HG03108 (cell line): Measurements from ENCODE around the gene RAB26.

Source experiments
- ATAC-seq: cut with Tn5 transposase; IDR thresholded peaks from one replicate; pipeline ENCODE4 v1.9.1; 2021; ENCODE audit warnings: moderate library complexity; ENCODE audit not compliant: unreplicated experiment

Gene RAB26

GRCh38 chr16:2159175-2159838 is 10.9 kb downstream of the RAB26 start:
- no peak for ATAC-seq

- no peak for ATAC-seq
These were observed 12.6 kb downstream of the RAB26 start for GRCh38 chr16:2160915-2161551.

GRCh38 chr16:2161911-2162310 is 13.5 kb downstream of the RAB26 start:
- no peak for ATAC-seq

GRCh38 chr16:2162676-2163118 is 14.3 kb downstream of the RAB26 start:
- ATAC-seq: no peak

- ATAC-seq: no peak
These were observed 14.9 kb downstream of the RAB26 start for GRCh38 chr16:2163211-2163881.

GRCh38 chr16:2165861-2166260 is 17.4 kb downstream of the RAB26 start:
- ATAC-seq: no peak

- ATAC-seq: no peak
These were observed 18.0 kb downstream of the RAB26 start for GRCh38 chr16:2166263-2167067.

- no peak for ATAC-seq
These were observed 18.7 kb downstream of the RAB26 start for GRCh38 chr16:2167068-2167638.

GRCh38 chr16:2170080-2170479 is 21.7 kb downstream of the RAB26 start:
- ATAC-seq: no peak

- ATAC-seq: no peak
These were observed 22.4 kb downstream of the RAB26 start for GRCh38 chr16:2170587-2171435.

- ATAC-seq: no peak
These were observed 23.3 kb downstream of the RAB26 start for GRCh38 chr16:2171601-2172178.

- ATAC-seq: no peak
These were observed 24.4 kb downstream of the RAB26 start for GRCh38 chr16:2172688-2173335.

GRCh38 chr16:2173366-2173765 is 24.9 kb downstream of the RAB26 start:
- no peak for ATAC-seq

- ATAC-seq: no peak
These were observed 25.5 kb downstream of the RAB26 start for GRCh38 chr16:2173916-2174315.

GRCh38 chr16:2174396-2175131 is 26.1 kb downstream of the RAB26 start:
- ATAC-seq: no peak

- ATAC-seq: no peak
These were observed 27.0 kb downstream of the RAB26 start for GRCh38 chr16:2175454-2175853.

GRCh38 chr16:2176047-2176446 is 27.6 kb downstream of the RAB26 start:
- ATAC-seq: no peak

GRCh38 chr16:2177101-2177500 is 28.7 kb downstream of the RAB26 start:
- ATAC-seq: no peak

GRCh38 chr16:2177561-2177960 is 29.1 kb downstream of the RAB26 start:
- ATAC-seq: no peak
